ENCODE results near the gene DCAF4L1.

DNA sequence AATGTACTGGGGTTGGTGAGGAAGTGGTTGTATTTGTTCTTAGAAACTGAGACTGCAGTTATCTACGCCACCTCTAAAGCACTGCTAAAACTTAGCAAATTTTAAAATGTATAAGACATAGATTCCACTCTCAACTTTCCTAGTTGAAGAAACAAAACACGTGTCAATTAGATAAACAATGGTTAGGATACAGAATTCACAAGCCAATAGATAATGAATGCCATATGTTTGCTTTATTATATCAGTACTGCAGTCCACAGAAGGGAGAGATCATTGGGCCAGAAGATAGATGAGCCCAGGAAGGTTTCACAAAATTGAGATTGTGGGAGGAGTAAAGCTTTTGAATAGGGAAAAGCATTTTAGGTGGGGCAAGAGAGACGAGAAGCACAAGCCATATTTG is 32.0 kb upstream of the DCAF4L1 start:
- TF ChIP-seq CTCF (IDR thresholded peaks at IDR 0.05) (no peak), POLR2A (IDR thresholded peaks at IDR 0.05) (no peak)
